ENCODE data around the gene CORO2A. TPM values are rescaled to one million over a fixed set of nuclear protein-coding genes. Genes with fewer than 3 reads are reported as not detected.

CORO2A gene
- total and polyA plus RNA-seq, 2 donors (not counting 3 experiments of a cell fraction or from before 2014, with no cell fraction given), result 0.35 to 0.53 TPM

DNA sequence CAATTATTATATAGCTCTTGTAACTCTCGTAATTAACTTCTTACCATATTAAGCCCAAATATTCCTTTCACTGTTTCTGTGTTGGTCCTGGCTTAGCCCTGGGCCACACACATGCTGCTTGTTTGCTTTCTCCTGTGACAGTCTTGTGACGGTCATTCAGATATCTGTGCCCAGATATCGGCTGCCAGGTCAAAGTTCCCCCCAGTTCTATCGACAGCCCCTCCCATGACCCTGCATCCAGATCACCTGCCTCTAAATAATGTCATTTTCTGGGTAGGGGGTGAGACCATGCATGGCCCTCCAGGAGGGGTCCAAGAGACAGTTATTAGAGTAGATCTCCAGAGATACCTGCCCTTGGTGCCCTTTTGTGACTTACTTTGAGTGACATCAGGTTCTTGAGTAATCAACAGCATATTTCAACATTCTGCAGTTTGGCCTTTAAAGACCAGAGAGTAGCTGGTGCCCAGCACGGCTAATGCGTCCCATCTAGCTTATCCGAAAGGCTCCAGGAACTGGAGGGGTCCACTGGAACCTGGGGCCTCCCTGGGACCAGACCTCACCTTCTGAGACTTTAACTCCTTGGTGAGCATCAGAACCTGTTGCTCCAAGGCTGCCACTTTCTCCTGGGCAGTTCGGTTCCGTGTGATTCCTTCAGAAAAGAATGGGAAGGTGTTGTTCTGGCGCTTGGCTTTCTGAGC lies 36.1 kb upstream of the CORO2A start:
- Histone ChIP-seq H3K9me1 (replicated peaks; ENCODE audit: control insufficient read depth, extremely low read depth, insufficient read depth, low read length) (no peaks in the 10 kb centered on the region), H3K79me2 (ENCODE audit: control insufficient read depth, insufficient read depth, low read length) (no peaks in the 10 kb centered on the region), H3K27me3 (ENCODE audit: control insufficient read depth in 2 of 2, insufficient read depth in 2 of 2, low read length in 2 of 2) (no peaks in the 10 kb centered on the region), H3K27ac (ENCODE audit: insufficient read depth, low read depth, low read length) (no peak overlapping the region), H3K9me3 (replicated peaks; ENCODE audit: control insufficient read depth, insufficient read depth, low read length) (no peaks in the 10 kb centered on the region), H3K36me3 (ENCODE audit: control insufficient read depth in 2 of 2, extremely low read depth in 1 of 2, insufficient read depth in 2 of 2, low read length in 2 of 2) (no peaks in the 10 kb centered on the region), H3K4me2 (ENCODE audit: insufficient read depth, low read length) (no peak overlapping the region), H2AFZ (ENCODE audit: low read depth, low read length) (no peak overlapping the region), H3K4me3 (replicated peaks in 1 of 3; ENCODE audit: insufficient read depth in 1 of 3, low read depth in 1 of 3, low read length in 3 of 3) (no peak overlapping the region), H3K9ac (replicated peaks; ENCODE audit: extremely low read depth, insufficient read depth, low read length) (no peak overlapping the region), H4K20me1 (replicated peaks; ENCODE audit: control insufficient read depth, extremely low read depth, insufficient read depth, low read length) (no peaks in the 10 kb centered on the region), H3K4me1 (ENCODE audit: control insufficient read depth, extremely low read depth, insufficient read depth, low read length) (peaks cover 2% of the 10 kb centered on the region)
- dilution Hi-C loops (cut with MboI; ENCODE audit: extremely low pct_ligation_motif_present, low sequenced_read_pairs), result no loop called here
- ChIA-PET POLR2A (no interaction called here), CTCF (interaction anchor here (1.3 kb wide), 1 partner anchor 13 kb away, joined by 3 read pairs; no protein-coding TSS in a partner anchor)
- DNase-seq (ENCODE audit: low read depth, low spot score) (no peak), FAIRE-seq (no peak)
- intact Hi-C loops (cut with micrococcal nuclease), result no loop called here
- no TSS peak for BruUV-seq (replicated peaks)
- no peak for TF ChIP-seq GATA2 (IDR thresholded peaks at IDR 0.05; ENCODE audit: insufficient read depth, insufficient read length, low read depth, low read length)
- TF ChIP-seq JUN (IDR thresholded peaks at IDR 0.05; ENCODE audit: borderline replicate concordance, insufficient read depth, insufficient read length, low read depth), result no peak
- TF ChIP-seq POLR2AphosphoS5 (IDR thresholded peaks at IDR 0.05; ENCODE audit: insufficient read depth, low read depth, low read length), result no peak
- TF ChIP-seq, protein P1, sequence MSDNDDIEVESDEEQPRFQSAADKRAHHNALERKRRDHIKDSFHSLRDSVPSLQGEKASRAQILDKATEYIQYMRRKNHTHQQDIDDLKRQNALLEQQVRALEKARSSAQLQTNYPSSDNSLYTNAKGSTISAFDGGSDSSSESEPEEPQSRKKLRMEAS (IDR thresholded peaks at IDR 0.05; ENCODE audit: insufficient read depth, insufficient read length), result no peak
- TF ChIP-seq FOS (IDR thresholded peaks at IDR 0.05; ENCODE audit: borderline replicate concordance, insufficient read depth, low read length), result no peak
- no peak for TF ChIP-seq MYC (IDR thresholded peaks at IDR 0.05; ENCODE audit: low read depth, low read length)
- no peak for TF ChIP-seq EZH2 (IDR thresholded peaks at IDR 0.05; ENCODE audit: borderline replicate concordance, low read depth, low read length, severe bottlenecking)
- no peak for TF ChIP-seq POLR2A (IDR thresholded peaks at IDR 0.05; ENCODE audit: low read depth, low read length)
- TF ChIP-seq, protein P2, sequence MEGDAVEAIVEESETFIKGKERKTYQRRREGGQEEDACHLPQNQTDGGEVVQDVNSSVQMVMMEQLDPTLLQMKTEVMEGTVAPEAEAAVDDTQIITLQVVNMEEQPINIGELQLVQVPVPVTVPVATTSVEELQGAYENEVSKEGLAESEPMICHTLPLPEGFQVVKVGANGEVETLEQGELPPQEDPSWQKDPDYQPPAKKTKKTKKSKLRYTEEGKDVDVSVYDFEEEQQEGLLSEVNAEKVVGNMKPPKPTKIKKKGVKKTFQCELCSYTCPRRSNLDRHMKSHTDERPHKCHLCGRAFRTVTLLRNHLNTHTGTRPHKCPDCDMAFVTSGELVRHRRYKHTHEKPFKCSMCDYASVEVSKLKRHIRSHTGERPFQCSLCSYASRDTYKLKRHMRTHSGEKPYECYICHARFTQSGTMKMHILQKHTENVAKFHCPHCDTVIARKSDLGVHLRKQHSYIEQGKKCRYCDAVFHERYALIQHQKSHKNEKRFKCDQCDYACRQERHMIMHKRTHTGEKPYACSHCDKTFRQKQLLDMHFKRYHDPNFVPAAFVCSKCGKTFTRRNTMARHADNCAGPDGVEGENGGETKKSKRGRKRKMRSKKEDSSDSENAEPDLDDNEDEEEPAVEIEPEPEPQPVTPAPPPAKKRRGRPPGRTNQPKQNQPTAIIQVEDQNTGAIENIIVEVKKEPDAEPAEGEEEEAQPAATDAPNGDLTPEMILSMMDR (IDR thresholded peaks at IDR 0.05; ENCODE audit: extremely low read depth in 1 of 2, insufficient read depth in 1 of 2, low read depth in 1 of 2, low read length in 2 of 2), result no peak
